HL-60 (cell line): ENCODE results near the gene RABGAP1L.
"Not testable (repeated sequence)": the region's sequence is repeated elsewhere in the genome, so short reads cannot be mapped to it uniquely, and the experiment has no call there.

Experiments used
- DNase-seq, 2 experiments: peaks; one replicate each; pipeline ENCODE4 v3.0.0-alpha.2; 2010 to 2020; ENCODE audit warnings: low read depth in 1 of 2, low spot score in 1 of 2
- H3K27ac ChIP-seq: fragments of 250-450 bp; sonication (Bioruptor Pico); replicated peaks from 2 replicates; pipeline ENCODE4 v1.5.1; 2020; ENCODE audit warnings: mild to moderate bottlenecking, moderate library complexity
- H3K27me3 ChIP-seq: fragments of 250-450 bp; sonication (Bioruptor Pico); 2 replicates; pipeline ENCODE4 v1.5.1; 2021; ENCODE audit warnings: mild to moderate bottlenecking, moderate library complexity; ENCODE audit not compliant: insufficient read depth, poor library complexity, severe bottlenecking
- H3K4me3 ChIP-seq: replicated peaks from 2 replicates; pipeline ENCODE4 v1.5.1; 2011; ENCODE audit warnings: mild to moderate bottlenecking, control low read depth, low read length; ENCODE audit not compliant: insufficient read depth
- CTCF ChIP-seq: IDR thresholded peaks from one replicate; pipeline ENCODE4 v1.5.1; 2011; ENCODE audit warnings: low read length, control low read depth, inconsistent platforms; ENCODE audit not compliant: insufficient read depth
- GABPA ChIP-seq: IDR thresholded peaks from 2 replicates; pipeline ENCODE4 v1.6.1; 2012; ENCODE audit warnings: low read depth
- POLR2AphosphoS5 ChIP-seq: IDR thresholded peaks from 2 replicates; pipeline ENCODE4 v1.6.1; 2012; ENCODE audit warnings: low read depth
- REST ChIP-seq: IDR thresholded peaks from 2 replicates; pipeline ENCODE4 v1.6.1; 2012; ENCODE audit warnings: low read depth; ENCODE audit not compliant: insufficient replicate concordance
- SPI1 ChIP-seq: IDR thresholded peaks from 2 replicates; pipeline ENCODE4 v1.6.1; 2012; ENCODE audit warnings: low read depth, mild to moderate bottlenecking, borderline replicate concordance

The RABGAP1L gene

GRCh38 chr1:174244017-174244416 lies 84.7 kb downstream of the RABGAP1L start:
- TF ChIP-seq GABPA: no peak
- TF ChIP-seq SPI1: no peak
- no peak for TF ChIP-seq REST
- no peak for TF ChIP-seq CTCF
- TF ChIP-seq POLR2AphosphoS5: no peak
- H3K27ac ChIP-seq: no peak overlapping the region

DNA sequence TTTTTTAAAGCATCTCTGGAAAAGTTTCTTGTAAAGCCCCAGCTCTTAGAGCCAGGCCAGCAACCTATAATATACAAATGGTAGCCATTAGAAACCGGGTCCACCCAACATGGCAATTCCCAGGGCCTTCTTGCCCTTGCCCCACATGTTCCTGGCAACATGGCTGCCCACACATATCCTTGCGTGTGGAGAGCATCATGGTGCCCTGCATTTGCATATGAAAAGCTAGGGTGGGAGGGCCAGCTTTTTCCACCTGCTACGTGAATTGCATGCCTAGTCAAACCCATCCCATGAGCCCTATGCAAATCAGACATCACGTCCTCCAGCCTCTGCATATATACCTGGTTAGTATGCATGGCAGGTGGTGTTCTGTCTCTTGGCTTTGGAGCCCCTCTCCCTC lies 88.2 kb downstream of the RABGAP1L start:
- H3K27me3 ChIP-seq: no peaks in the 10 kb centered on the region
- H3K27ac ChIP-seq: no peak overlapping the region
- DNase-seq: no peak
- H3K4me3 ChIP-seq: no peak overlapping the region
- TF ChIP-seq CTCF: no peak
- TF ChIP-seq SPI1: no peak
- TF ChIP-seq POLR2AphosphoS5: no peak

More at GRCh38 chr1:174244017-174244416, 84.7 kb downstream of the RABGAP1L start:
- no peak overlapping the region for H3K4me3 ChIP-seq
- no peaks in the 10 kb centered on the region for H3K27me3 ChIP-seq
- DNase-seq: no peak

DNA sequence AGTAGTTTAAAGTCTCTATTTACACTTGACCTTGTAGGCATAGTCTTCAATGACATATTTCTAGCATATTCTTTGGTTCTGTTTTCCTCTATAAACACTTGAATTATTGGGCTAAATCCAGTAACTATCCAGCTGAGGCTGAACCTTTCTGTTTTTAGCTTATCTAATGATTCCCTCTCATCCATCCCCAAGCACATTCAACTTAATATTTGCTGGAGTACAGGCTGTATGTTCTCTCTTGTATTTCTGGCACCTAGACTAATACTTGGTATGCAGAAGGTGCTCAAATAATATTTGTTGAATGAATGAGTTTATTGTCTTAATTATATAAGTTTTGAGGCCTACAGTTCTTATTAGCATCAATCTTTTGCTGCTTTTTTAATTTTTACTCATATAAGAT lies 88.7 kb downstream of the RABGAP1L start:
- H3K4me3 ChIP-seq: no peak overlapping the region
- H3K27me3 ChIP-seq: no peaks in the 10 kb centered on the region
- no peak for DNase-seq
- no peak overlapping the region for H3K27ac ChIP-seq
- TF ChIP-seq CTCF: no peak
- TF ChIP-seq SPI1: no peak
- no peak for TF ChIP-seq REST
- no peak for TF ChIP-seq POLR2AphosphoS5
- no peak for TF ChIP-seq GABPA

- H3K4me3 ChIP-seq, H3K27ac ChIP-seq, DNase-seq, H3K27me3 ChIP-seq: not testable (repeated sequence)
Observed at GRCh38 chr1:174256386-174256785, 97.1 kb downstream of the RABGAP1L start.
